Retinal pigment epithelial cell (primary cell): ENCODE results near the gene ZG16B.
A peak's percentile ranks its signal among the peaks of the same experiment; 100 is the strongest.

ENCODE experiments used
- DNase-seq: peaks from one replicate; pipeline ENCODE4 v3.0.0-alpha.2; 2010; ENCODE audit warnings: low read depth
- H3K4me3 ChIP-seq: 2 replicates; pipeline ENCODE4 v1.5.1; 2011; ENCODE audit warnings: mild to moderate bottlenecking, low read length, control low read depth, moderate library complexity
- TF ChIP-seq, protein P1 (sequence below): conservative IDR thresholded peaks from 2 replicates; pipeline ENCODE4 v1.5.1; 2011; ENCODE audit warnings: low read depth, low read length, control low read depth, inconsistent platforms

Gene ZG16B

DNA sequence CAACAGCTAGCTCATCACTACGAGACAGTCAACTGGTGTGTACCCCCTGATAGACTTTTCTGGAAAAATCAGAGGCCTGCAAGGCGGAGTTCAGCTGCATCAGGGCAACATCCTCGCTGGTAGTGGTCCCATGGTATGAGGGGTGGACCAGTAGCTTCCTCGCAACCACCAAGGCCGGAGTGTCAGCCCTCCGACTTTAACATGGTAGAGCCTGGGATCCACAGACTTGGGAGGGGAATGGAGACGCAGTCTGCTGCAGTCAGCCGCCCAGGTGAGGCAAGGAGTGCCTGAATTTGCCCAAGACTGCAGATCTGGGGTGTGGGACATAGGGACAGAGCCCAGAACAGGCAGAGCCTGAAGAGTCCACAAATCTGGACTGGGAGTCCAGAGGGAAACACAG is 13.4 kb downstream of the ZG16B start:
- TF ChIP-seq, protein P1, sequence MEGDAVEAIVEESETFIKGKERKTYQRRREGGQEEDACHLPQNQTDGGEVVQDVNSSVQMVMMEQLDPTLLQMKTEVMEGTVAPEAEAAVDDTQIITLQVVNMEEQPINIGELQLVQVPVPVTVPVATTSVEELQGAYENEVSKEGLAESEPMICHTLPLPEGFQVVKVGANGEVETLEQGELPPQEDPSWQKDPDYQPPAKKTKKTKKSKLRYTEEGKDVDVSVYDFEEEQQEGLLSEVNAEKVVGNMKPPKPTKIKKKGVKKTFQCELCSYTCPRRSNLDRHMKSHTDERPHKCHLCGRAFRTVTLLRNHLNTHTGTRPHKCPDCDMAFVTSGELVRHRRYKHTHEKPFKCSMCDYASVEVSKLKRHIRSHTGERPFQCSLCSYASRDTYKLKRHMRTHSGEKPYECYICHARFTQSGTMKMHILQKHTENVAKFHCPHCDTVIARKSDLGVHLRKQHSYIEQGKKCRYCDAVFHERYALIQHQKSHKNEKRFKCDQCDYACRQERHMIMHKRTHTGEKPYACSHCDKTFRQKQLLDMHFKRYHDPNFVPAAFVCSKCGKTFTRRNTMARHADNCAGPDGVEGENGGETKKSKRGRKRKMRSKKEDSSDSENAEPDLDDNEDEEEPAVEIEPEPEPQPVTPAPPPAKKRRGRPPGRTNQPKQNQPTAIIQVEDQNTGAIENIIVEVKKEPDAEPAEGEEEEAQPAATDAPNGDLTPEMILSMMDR, result no peak
- no peak for DNase-seq
- H3K4me3 ChIP-seq, result no peak overlapping the region

DNA sequence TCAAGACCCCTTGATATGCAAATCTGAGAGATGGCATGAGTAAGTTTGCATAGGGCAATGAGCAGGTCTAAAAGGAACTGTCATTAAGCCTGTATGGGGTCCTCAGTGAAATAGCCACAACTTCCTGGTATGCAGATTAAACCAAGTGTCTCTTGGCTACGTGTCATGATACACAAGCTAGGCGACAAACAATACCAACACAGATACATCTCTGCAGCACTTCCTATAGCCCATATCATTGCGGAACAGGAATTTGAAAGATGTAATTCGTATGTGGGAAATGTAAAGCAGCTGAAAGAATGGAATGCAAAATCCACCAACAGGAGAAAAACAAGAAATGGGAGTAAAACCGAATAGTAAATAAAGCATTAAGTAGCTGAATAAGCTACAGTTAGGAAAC is 15.0 kb downstream of the ZG16B start:
- TF ChIP-seq, protein P1, result no peak
- no peak overlapping the region for H3K4me3 ChIP-seq
- DNase-seq, result no peak

DNA sequence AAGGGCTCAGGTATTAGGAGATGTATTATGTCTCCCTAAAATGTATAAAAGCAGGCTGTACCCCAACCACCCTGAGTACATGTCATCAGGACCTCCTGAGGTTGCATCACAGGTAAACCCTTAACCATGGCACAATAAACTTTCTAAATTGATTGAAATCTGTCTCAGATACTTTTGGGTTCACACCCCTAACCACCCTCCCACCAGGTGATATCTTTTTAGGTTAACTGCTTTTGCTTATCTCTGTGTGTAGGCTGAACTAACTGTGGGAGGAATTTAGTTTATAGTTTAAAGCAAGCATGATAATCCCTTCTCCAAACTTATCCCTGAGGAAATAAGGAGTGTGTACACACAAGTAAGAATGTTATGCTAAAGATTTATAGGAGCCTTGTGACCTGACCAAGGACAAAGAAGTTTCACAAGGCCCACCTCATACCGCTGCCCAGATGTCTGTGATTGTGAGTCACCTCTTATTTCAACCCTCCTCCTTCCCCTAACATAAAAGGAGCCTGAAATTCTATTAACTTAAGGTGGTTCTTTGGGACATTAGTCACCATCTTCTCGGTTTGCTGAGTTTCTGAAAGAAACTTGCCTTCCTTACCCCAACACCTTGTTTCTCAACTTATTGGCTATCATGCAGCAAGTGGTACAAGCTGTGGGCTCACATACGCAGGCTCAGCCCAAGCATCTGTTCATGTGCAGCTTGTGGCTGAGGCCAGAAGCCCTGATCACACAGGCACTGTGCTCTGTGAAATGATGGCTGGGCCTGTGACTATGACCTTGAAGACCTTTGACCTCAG is 16.6 kb downstream of the ZG16B start:
- H3K4me3 ChIP-seq, result no peak overlapping the region
- TF ChIP-seq, protein P1, result no peak
- DNase-seq, result peak; percentile 83

DNA sequence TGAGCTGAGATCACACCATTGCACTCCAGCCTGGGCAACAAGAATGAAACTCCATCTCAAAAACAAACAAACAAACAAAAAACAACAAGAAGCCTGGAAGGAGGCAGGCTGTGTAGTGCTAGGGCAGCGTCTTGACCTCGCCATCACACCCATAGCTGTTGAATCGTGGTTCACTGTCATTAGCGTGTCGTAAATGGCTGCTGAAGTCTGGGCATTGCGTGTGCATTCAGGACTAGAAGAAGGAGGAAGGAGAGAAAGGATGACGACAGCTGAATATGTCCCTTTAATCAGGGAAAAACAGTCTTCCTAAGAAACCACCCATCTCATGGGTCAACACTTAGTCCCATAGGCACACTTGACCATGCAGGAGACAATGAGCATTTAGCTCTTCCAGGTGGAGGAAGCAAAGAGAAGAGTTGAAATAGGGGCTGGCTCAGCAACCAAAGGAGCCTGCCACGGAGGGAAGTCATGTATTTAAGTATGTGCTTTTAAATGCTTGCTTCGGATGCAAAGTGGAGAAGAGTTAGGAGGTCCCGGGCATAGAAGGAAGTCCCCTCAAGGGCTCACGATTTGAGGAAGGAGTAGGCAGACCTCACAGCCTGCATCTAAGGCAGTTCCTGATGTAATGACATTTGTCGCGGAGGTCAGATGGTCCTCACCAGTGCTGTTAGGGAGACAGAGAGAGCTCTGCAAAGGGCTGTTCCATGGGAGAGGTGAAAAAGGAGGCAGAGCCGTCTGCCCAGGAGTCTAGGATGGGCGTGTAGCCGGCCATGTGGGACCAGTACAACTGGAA is 19.0 kb downstream of the ZG16B start:
- no peak for DNase-seq
- H3K4me3 ChIP-seq, result no peak overlapping the region
- TF ChIP-seq, protein P1, result no peak

DNA sequence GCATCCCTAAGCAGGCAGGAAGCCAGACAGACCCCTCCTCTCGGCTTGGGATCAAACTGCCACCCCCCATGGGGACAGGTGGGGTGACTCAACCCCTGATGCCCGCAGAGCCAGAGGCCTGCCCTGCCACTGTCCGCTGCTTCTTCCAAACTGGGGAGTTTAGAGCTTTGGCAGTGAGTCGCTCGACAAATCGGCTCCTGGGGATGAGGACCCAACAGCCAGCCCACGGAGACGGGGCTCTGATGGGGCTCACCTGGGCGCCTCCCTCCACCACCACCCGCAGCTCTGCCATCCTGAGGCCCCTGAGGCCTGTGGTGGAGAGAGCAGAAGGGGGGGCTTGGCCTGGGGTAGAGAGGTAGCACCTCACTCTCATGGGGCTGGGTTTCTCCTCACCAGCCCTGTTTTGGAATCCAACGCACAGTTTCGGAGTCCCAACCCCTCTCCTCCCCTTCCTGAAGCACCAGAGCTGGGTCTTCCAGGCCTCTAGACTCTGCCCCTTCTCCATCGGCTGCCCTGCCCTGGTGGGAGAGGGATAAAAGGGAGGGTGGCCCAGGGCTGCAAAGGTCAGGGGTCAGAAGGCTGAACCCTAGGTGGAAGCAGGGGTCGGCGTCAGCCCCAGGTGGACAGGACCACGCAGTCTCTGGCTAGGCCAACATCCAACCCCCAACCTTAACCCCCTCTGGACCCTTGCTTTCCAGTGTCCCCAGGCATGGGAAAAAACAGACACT is 22.1 kb downstream of the ZG16B start:
- TF ChIP-seq, protein P1, result no peak
- H3K4me3 ChIP-seq, result no peak overlapping the region
- no peak for DNase-seq

DNA sequence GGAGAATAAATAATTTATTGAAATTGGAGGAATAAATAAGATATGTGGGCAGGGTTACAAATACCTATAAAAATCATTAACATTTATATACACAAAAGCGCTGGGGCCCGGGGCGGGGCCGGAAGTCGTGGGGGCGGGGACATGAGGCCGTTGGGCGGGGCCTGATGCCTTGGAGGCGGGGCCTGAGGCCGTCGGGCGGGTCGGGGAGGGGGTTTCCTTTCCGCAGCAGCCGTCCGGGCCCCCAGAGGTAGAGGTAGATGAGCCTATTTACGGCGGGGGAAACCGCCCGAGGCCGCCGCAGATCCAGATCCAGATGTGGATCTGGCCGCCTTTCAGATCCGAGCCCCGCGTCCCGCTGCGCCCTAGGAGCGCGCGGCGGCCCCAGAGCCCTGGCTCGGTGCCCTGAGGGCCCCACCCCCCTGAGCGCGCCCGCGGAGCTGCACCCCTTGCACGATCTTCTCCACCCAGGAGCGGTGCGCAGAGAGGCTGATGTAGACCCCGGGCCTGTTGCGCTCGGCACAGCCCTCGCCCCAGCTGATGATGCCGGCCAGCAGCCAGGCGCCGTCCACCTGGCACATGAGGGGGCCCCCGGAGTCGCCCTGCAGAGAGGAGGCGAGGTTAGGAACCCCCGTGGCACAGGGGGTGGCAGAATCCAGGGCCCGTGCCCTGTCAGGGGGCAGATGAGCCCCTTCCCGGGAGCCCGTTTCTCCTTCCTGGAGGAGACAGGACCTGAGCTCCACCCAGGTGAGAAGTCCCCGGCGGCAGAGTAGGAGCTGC is 22.8 kb downstream of the ZG16B start:
- DNase-seq, result no peak
- TF ChIP-seq, protein P1, result no peak
- no peak overlapping the region for H3K4me3 ChIP-seq
